A549 (cell line): ENCODE results near the gene TRAK2. TPM values are rescaled to one million over a fixed set of nuclear protein-coding genes. Genes with fewer than 3 reads are reported as not detected.

Experiments used
- ATAC-seq, 2 experiments: fragments of 200-7000 bp in 1 of 2; fragments of >200 bp in 1 of 2; cut with Nextera tagmentation in 1 of 2; cut with Tn5 transposase in 1 of 2; 3 replicates each; pipeline versions ENCODE4 v1.8.0 to v1.9.1; 2018 to 2020; ENCODE audit warnings: mild to moderate bottlenecking in 1 of 2, moderate library complexity in 1 of 2
- CTCF ChIA-PET: fragments of 300-600 bp; sonication (Branson Sonifier 250); formaldehyde crosslinking; extraction: SDS; loops from one replicate; lab custom pipeline; 2021; ENCODE audit warnings: antibody characterized with exemption, inconsistent platforms; lab: Yijun Ruan, JAX
- POLR2A ChIA-PET: fragments of 350-600 bp; formaldehyde crosslinking; extraction: SDS; loops from one replicate; lab custom pipeline; 2021; ENCODE audit warnings: antibody characterized with exemption, inconsistent platforms; lab: Yijun Ruan, JAX
- DNase-seq, 2 experiments: peaks; one replicate each; pipeline versions ENCODE4 v3.0.0 to v3.0.0-alpha.2; 2011 to 2016; ENCODE audit warnings: low read depth in 1 of 2, low spot score in 1 of 2
- FAIRE-seq: peaks from 2 replicates; lab custom pipeline; 2011; peaks lifted over from hg19 to GRCh38; lab: Jason Lieb, UNC
- H3K27ac ChIP-seq, 2 experiments: fragments of >200 bp; sonication (Bioruptor Twin); formaldehyde crosslinking; 3 replicates each; pipeline ENCODE4 v1.5.1; 2016 to 2017
- H3K4me1 ChIP-seq: fragments of >200 bp; sonication (Bioruptor Twin); formaldehyde crosslinking; 3 replicates; pipeline ENCODE4 v1.6.1; 2016
- H3K4me2 ChIP-seq: fragments of >200 bp; sonication (Bioruptor Twin); formaldehyde crosslinking; 3 replicates; pipeline ENCODE4 v1.6.1; 2016
- H3K4me3 ChIP-seq: fragments of >200 bp; sonication (Bioruptor Twin); formaldehyde crosslinking; 3 replicates; pipeline ENCODE4 v1.5.1; 2016
- H3K9me3 ChIP-seq: fragments of >200 bp; sonication (Bioruptor Twin); formaldehyde crosslinking; 3 replicates; pipeline ENCODE4 v1.6.1; 2016
- CBX2 ChIP-seq: fragments of 200-600 bp; sonication (generic); IDR thresholded peaks from 2 replicates; pipeline ENCODE4 v1.6.1; 2016; ENCODE audit warnings: low read depth, mild to moderate bottlenecking, borderline replicate concordance
- CHD4 ChIP-seq: fragments of 200-600 bp; sonication (generic); IDR thresholded peaks from 2 replicates; pipeline ENCODE4 v1.6.1; 2016; ENCODE audit warnings: antibody characterized with exemption, mild to moderate bottlenecking, borderline replicate concordance
- EHF ChIP-seq: fragments of 250-450 bp; sonication (Bioruptor Pico); IDR thresholded peaks from 2 replicates; pipeline ENCODE4 v1.5.0; 2020; ENCODE audit warnings: mild to moderate bottlenecking
- EHMT2 ChIP-seq: fragments of 200-600 bp; sonication (generic); IDR thresholded peaks from 2 replicates; pipeline ENCODE4 v1.6.1; 2016; ENCODE audit warnings: antibody characterized with exemption, low read depth, mild to moderate bottlenecking, moderate library complexity
- EP300 ChIP-seq, 2 experiments: fragments of >200 bp; sonication (Bioruptor Twin); formaldehyde crosslinking; IDR thresholded peaks; 2 replicates in 1 of 2; 3 replicates in 1 of 2; pipeline ENCODE4 v1.6.1; 2016 to 2017
- ESRRA ChIP-seq: fragments of 150-350 bp; IDR thresholded peaks from 2 replicates; pipeline ENCODE4 v1.6.1; 2014; ENCODE audit warnings: mild to moderate bottlenecking, low read length, borderline replicate concordance
- FOSB ChIP-seq: fragments of 250-450 bp; sonication (Bioruptor Pico); IDR thresholded peaks from 2 replicates; pipeline ENCODE4 v1.5.0; 2020; ENCODE audit warnings: mild to moderate bottlenecking, moderate library complexity
- HOXB5 ChIP-seq: fragments of 250-450 bp; sonication (Bioruptor Pico); IDR thresholded peaks from 2 replicates; pipeline ENCODE4 v1.5.0; 2020; ENCODE audit warnings: mild to moderate bottlenecking, moderate library complexity
- JUN ChIP-seq, 2 experiments: fragments of >200 bp; sonication (Bioruptor Twin); formaldehyde crosslinking; IDR thresholded peaks; 2 replicates in 1 of 2; 3 replicates in 1 of 2; pipeline ENCODE4 v1.6.1; 2016 to 2017
- MYC ChIP-seq: IDR thresholded peaks from 2 replicates; pipeline ENCODE4 v1.6.1; 2012; ENCODE audit warnings: mild to moderate bottlenecking, inconsistent platforms, low read length, improper control_type of control experiment, borderline replicate concordance
- NPAS2 ChIP-seq: fragments of 250-450 bp; sonication (Bioruptor Pico); IDR thresholded peaks from 2 replicates; pipeline ENCODE4 v1.8.0; 2022; ENCODE audit warnings: mild to moderate bottlenecking, moderate library complexity, borderline replicate concordance
- NR3C1 ChIP-seq: fragments of >200 bp; sonication (Bioruptor Twin); formaldehyde crosslinking; IDR thresholded peaks from 3 replicates; pipeline ENCODE4 v1.6.1; 2017
- POLR2AphosphoS2 ChIP-seq: conservative IDR thresholded peaks from 2 replicates; pipeline ENCODE4 v1.6.1; 2012; ENCODE audit warnings: low read length, improper control_type of control experiment, inconsistent platforms
- RFX5 ChIP-seq: fragments of 450-650 bp; IDR thresholded peaks from 2 replicates; pipeline ENCODE4 v1.7.1; 2014; ENCODE audit warnings: antibody characterized with exemption, mild to moderate bottlenecking, moderate library complexity
- RNF2 ChIP-seq: fragments of 200-600 bp; sonication (generic); IDR thresholded peaks from 2 replicates; pipeline ENCODE4 v1.6.1; 2016; ENCODE audit warnings: low read depth, mild to moderate bottlenecking, antibody characterized with exemption, moderate library complexity, borderline replicate concordance
- SMC3 ChIP-seq: fragments of >200 bp; sonication (Bioruptor Twin); formaldehyde crosslinking; IDR thresholded peaks from 3 replicates; pipeline ENCODE4 v1.6.1; 2018; ENCODE audit warnings: inconsistent platforms
- SREBF2 ChIP-seq: fragments of 450-650 bp; IDR thresholded peaks from 2 replicates; pipeline ENCODE4 v1.6.1; 2014; ENCODE audit warnings: mild to moderate bottlenecking, moderate library complexity
- ZFP36 ChIP-seq: fragments of 450-650 bp; IDR thresholded peaks from 2 replicates; pipeline ENCODE4 v1.6.1; 2014; ENCODE audit warnings: borderline replicate concordance; ENCODE audit not compliant: partially characterized antibody
- ZSCAN20 ChIP-seq: fragments of 250-450 bp; sonication (Bioruptor Pico); IDR thresholded peaks from 2 replicates; pipeline ENCODE4 v1.8.0; 2022; ENCODE audit warnings: mild to moderate bottlenecking, moderate library complexity
- WGBS: methylation state at CpG from one replicate; pipeline ENCODE4 v1.1.6; 2017; ENCODE audit errors: missing lambda C conversion rate; 5-methylcytosine and 5-hydroxymethylcytosine counted together
- polyA plus RNA-seq, 4 experiments: library from polyadenylated mRNA; depleted of rRNA in 3 of 4; stranded (reverse); fragments of >200 nt; fragmentation: RNase III in 1 of 4; extraction: RNeasy Plus Mini Kit Qiagen cat#74134 plus additional on column Dnase treatment in 1 of 4; gene quantifications; 2 replicates in 3 of 4; 3 replicates in 1 of 4; pipeline ENCODE4 v1.2.3, GENCODE V29; 2011 to 2017
- TF ChIP-seq, protein P1 (sequence below): fragments of 450-650 bp; IDR thresholded peaks from 2 replicates; pipeline ENCODE4 v1.6.1; 2014; ENCODE audit warnings: antibody characterized with exemption
- TF ChIP-seq, protein P2 (sequence below): fragments of 150-350 bp; IDR thresholded peaks from 2 replicates; pipeline ENCODE4 v1.6.1; 2014; ENCODE audit warnings: low read depth, mild to moderate bottlenecking, low read length
- TF ChIP-seq, protein P3 (sequence below): fragments of 200-600 bp; sonication (generic); IDR thresholded peaks from 2 replicates; pipeline ENCODE4 v1.6.1; 2016; ENCODE audit warnings: antibody characterized with exemption, mild to moderate bottlenecking, moderate library complexity
- TF ChIP-seq, protein P4 (sequence below): fragments of 250-450 bp; sonication (Bioruptor Pico); IDR thresholded peaks from 2 replicates; pipeline ENCODE4 v1.5.0; 2021; ENCODE audit warnings: mild to moderate bottlenecking, moderate library complexity, borderline replicate concordance
- TF ChIP-seq, protein P5 (sequence below): fragments of >200 bp; sonication (Bioruptor Twin); formaldehyde crosslinking; IDR thresholded peaks from 3 replicates; pipeline ENCODE4 v1.6.1; 2016
- TF ChIP-seq, protein P6 (sequence below): fragments of 250-450 bp; sonication (Bioruptor Pico); IDR thresholded peaks from 2 replicates; pipeline ENCODE4 v1.5.0; 2020; ENCODE audit warnings: low read depth, mild to moderate bottlenecking, moderate library complexity

TRAK2 gene
- polyA plus RNA-seq, 2 of the 4 experiments (the other 2 are of a cell fraction) = 10.2 to 22.4 TPM

DNA sequence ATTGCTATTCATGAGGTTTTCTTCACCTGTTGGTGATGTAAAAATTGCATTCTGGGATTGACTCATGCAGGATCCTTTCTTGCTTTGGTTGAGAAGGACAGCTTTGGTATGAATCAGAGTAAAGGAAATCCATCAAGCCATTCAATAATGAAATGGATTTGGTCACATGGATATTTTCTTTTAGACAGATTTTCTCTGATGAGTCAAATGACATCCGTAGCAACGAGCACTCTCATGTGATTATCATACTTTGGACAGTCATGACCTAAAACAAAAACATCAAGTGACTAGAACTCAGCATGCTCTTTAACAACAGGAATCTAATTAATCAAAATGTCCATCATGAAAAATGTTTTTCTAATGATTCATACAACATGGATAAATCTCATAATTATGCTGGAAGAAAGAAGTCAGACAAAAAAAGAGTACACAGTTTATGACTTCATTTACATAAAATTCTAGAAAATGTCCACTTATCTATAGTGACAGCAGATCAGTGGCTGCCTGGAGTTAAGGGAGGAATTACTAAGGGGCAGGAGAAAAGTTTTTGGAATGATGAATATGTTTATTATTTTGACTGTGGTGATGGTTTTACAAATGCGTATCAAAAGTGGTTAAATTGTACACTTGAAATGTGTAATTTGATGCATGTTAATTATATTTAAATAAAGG is 30.7 kb downstream of the TRAK2 start:
- CTCF ChIA-PET = no interaction called here
- ATAC-seq (no peak), DNase-seq (no peak), FAIRE-seq (no peak)
- TF ChIP-seq POLR2AphosphoS2 (no peak), NR3C1 (no peak), EHF (CRISPR knock-in tag) (no peak), EP300 (IDR thresholded peaks at IDR 0.05) (no peak), SREBF2 (no peak), ESRRA (no peak), EHMT2 (no peak)
- TF ChIP-seq, protein P1, sequence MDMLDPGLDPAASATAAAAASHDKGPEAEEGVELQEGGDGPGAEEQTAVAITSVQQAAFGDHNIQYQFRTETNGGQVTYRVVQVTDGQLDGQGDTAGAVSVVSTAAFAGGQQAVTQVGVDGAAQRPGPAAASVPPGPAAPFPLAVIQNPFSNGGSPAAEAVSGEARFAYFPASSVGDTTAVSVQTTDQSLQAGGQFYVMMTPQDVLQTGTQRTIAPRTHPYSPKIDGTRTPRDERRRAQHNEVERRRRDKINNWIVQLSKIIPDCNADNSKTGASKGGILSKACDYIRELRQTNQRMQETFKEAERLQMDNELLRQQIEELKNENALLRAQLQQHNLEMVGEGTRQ = no peak
- TF ChIP-seq, protein P2, sequence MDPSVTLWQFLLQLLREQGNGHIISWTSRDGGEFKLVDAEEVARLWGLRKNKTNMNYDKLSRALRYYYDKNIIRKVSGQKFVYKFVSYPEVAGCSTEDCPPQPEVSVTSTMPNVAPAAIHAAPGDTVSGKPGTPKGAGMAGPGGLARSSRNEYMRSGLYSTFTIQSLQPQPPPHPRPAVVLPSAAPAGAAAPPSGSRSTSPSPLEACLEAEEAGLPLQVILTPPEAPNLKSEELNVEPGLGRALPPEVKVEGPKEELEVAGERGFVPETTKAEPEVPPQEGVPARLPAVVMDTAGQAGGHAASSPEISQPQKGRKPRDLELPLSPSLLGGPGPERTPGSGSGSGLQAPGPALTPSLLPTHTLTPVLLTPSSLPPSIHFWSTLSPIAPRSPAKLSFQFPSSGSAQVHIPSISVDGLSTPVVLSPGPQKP = no peak
- H3K9me3 ChIP-seq = no peaks in the 10 kb centered on the region
- 86% methylated on average over 3 of the region's 3 CpGs for WGBS
- POLR2A ChIA-PET = no interaction called here
- H3K4me3 ChIP-seq = no peak overlapping the region
- H3K4me1 ChIP-seq = peaks cover 7% of the 10 kb centered on the region; the same call in 2 of the 3 replicates
- no peak overlapping the region for H3K27ac ChIP-seq
- no peak overlapping the region for H3K4me2 ChIP-seq

DNA sequence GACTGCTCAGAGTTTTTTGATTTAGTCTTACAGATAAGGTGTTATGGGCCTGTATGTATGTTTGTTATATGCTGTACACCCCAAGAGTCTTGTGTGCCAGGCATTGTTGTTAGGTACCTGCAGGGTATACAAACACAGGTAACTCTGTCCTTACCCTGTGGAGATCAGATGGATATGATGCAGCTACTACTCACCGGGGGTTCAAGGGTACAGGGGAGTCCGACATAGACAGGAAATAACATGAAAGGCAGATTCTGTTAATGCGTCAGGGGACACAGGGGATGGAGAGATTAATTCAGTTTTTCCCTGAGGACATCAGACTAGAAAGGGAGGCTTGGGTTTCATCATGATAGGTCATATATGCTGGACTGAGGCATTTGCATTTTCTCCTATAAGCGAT is 31.3 kb downstream of the TRAK2 start:
- 93% methylated on average over 4 of the region's 4 CpGs for WGBS
- no peak for ATAC-seq
- peaks cover 7% of the 10 kb centered on the region; the same call in 2 of the 3 replicates for H3K4me1 ChIP-seq
- TF ChIP-seq MYC (no peak), ZFP36 (no peak), FOSB (CRISPR knock-in tag) (no peak), SMC3 (no peak), HOXB5 (no peak), ESRRA (no peak), EP300 (IDR thresholded peaks at IDR 0.05) (no peak), RFX5 (no peak), NR3C1 (no peak), JUN (IDR thresholded peaks at IDR 0.05) (no peak), CBX2 (no peak), EHMT2 (no peak), CHD4 (no peak), NPAS2 (CRISPR knock-in tag) (no peak), RNF2 (no peak), ZSCAN20 (no peak)
- TF ChIP-seq, protein P3, sequence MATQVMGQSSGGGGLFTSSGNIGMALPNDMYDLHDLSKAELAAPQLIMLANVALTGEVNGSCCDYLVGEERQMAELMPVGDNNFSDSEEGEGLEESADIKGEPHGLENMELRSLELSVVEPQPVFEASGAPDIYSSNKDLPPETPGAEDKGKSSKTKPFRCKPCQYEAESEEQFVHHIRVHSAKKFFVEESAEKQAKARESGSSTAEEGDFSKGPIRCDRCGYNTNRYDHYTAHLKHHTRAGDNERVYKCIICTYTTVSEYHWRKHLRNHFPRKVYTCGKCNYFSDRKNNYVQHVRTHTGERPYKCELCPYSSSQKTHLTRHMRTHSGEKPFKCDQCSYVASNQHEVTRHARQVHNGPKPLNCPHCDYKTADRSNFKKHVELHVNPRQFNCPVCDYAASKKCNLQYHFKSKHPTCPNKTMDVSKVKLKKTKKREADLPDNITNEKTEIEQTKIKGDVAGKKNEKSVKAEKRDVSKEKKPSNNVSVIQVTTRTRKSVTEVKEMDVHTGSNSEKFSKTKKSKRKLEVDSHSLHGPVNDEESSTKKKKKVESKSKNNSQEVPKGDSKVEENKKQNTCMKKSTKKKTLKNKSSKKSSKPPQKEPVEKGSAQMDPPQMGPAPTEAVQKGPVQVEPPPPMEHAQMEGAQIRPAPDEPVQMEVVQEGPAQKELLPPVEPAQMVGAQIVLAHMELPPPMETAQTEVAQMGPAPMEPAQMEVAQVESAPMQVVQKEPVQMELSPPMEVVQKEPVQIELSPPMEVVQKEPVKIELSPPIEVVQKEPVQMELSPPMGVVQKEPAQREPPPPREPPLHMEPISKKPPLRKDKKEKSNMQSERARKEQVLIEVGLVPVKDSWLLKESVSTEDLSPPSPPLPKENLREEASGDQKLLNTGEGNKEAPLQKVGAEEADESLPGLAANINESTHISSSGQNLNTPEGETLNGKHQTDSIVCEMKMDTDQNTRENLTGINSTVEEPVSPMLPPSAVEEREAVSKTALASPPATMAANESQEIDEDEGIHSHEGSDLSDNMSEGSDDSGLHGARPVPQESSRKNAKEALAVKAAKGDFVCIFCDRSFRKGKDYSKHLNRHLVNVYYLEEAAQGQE = no peak
- TF ChIP-seq, protein P4, sequence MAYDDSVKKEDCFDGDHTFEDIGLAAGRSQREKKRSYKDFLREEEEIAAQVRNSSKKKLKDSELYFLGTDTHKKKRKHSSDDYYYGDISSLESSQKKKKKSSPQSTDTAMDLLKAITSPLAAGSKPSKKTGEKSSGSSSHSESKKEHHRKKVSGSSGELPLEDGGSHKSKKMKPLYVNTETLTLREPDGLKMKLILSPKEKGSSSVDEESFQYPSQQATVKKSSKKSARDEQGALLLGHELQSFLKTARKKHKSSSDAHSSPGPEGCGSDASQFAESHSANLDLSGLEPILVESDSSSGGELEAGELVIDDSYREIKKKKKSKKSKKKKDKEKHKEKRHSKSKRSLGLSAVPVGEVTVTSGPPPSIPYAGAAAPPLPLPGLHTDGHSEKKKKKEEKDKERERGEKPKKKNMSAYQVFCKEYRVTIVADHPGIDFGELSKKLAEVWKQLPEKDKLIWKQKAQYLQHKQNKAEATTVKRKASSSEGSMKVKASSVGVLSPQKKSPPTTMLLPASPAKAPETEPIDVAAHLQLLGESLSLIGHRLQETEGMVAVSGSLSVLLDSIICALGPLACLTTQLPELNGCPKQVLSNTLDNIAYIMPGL (CRISPR knock-in tag) = no peak
- TF ChIP-seq, protein P5, sequence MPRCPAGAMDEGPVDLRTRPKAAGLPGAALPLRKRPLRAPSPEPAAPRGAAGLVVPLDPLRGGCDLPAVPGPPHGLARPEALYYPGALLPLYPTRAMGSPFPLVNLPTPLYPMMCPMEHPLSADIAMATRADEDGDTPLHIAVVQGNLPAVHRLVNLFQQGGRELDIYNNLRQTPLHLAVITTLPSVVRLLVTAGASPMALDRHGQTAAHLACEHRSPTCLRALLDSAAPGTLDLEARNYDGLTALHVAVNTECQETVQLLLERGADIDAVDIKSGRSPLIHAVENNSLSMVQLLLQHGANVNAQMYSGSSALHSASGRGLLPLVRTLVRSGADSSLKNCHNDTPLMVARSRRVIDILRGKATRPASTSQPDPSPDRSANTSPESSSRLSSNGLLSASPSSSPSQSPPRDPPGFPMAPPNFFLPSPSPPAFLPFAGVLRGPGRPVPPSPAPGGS = no peak
- TF ChIP-seq, protein P6, sequence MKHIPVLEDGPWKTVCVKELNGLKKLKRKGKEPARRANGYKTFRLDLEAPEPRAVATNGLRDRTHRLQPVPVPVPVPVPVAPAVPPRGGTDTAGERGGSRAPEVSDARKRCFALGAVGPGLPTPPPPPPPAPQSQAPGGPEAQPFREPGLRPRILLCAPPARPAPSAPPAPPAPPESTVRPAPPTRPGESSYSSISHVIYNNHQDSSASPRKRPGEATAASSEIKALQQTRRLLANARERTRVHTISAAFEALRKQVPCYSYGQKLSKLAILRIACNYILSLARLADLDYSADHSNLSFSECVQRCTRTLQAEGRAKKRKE (CRISPR knock-in tag) = no peak
- H3K4me2 ChIP-seq = no peak overlapping the region
- no peak overlapping the region for H3K4me3 ChIP-seq
- no peaks in the 10 kb centered on the region for H3K9me3 ChIP-seq
- DNase-seq = no peak
- H3K27ac ChIP-seq = no peak overlapping the region
- ChIA-PET POLR2A (no interaction called here), CTCF (no interaction called here)
- no peak for FAIRE-seq
